SU-DHL-6 (cell line): ENCODE measurements around the gene PDP2.

Experiments
- CTCF ChIP-seq: fragments of 200-600 bp; sonication (generic); IDR thresholded peaks from one replicate; pipeline ENCODE4 v1.5.1; 2017; ENCODE audit warnings: antibody characterized with exemption, mild to moderate bottlenecking, low read length, moderate library complexity; ENCODE audit not compliant: insufficient read depth, poor library complexity, severe bottlenecking
- EZH2phosphoT487 ChIP-seq: fragments of 200-600 bp; sonication (generic), shearing (Covaris generic); conservative IDR thresholded peaks from 2 replicates; pipeline ENCODE4 v1.6.1; 2018; ENCODE audit warnings: mild to moderate bottlenecking, antibody characterized with exemption, low read length, moderate library complexity, mixed read lengths

DNA sequence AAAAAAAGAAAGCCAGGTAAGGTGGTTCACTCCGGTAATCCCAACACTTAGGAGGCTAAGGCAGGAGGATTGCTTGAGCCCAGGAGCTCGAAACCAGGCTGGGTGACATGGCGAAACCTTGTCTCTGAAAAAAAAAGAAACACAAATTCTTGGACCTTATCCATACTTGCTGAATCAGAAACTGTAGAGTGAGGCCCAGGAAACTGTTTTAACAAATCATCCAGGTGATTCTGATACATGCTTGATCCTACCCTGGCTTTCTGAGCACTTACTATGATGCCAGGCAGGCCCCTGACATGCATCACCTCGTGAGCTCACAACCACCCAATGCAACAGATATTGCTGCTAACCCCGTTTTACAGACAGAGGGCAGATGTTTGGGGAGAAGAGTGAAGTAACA lies 45.6 kb upstream of the PDP2 start:
- no peak for TF ChIP-seq CTCF
- no peak for TF ChIP-seq EZH2phosphoT487
